HPDE6-E6E7 (cell line): ENCODE results near the gene FIP1L1.

ENCODE experiments used
- DNase-seq: peaks from one replicate; pipeline ENCODE4 v3.0.0; 2011; ENCODE audit warnings: missing footprints; ENCODE audit errors: extremely low spot score

FIP1L1 gene

GRCh38 chr4:53501561-53501960 lies 124.1 kb downstream of the FIP1L1 start:
- no peak for DNase-seq

- no peak for DNase-seq
Observed at GRCh38 chr4:53502094-53502493, 124.7 kb downstream of the FIP1L1 start.

GRCh38 chr4:53505947-53506346 lies 128.5 kb downstream of the FIP1L1 start:
- no peak for DNase-seq

- DNase-seq = no peak
Observed at GRCh38 chr4:53507058-53507457, 129.6 kb downstream of the FIP1L1 start.

- DNase-seq = no peak
Observed at GRCh38 chr4:53507671-53508286, 130.3 kb downstream of the FIP1L1 start.

GRCh38 chr4:53508446-53508845 lies 131.0 kb downstream of the FIP1L1 start:
- DNase-seq = no peak

- no peak for DNase-seq
Observed at GRCh38 chr4:53510321-53510720, 132.9 kb downstream of the FIP1L1 start.
